Hepatocyte (in vitro differentiated cells): ENCODE measurements around the gene COL5A2. TPM values are rescaled to one million over a fixed set of nuclear protein-coding genes. Genes with fewer than 3 reads are reported as not detected.

Experiments
- DNase-seq: peaks from one replicate; pipeline ENCODE4 v3.0.0-alpha.2; 2016; ENCODE audit warnings: low spot score
- H2AFZ ChIP-seq: fragments of 200-600 bp; sonication (generic); 2 replicates; pipeline ENCODE4 v1.6.0; 2016; ENCODE audit warnings: antibody characterized with exemption, mild to moderate bottlenecking
- H3K27ac ChIP-seq: fragments of 200-600 bp; sonication (generic); 2 replicates; pipeline ENCODE4 v1.5.1; 2016; ENCODE audit warnings: mild to moderate bottlenecking
- H3K27me3 ChIP-seq: fragments of 200-600 bp; sonication (generic); 2 replicates; pipeline ENCODE4 v1.6.1; 2016
- H3K36me3 ChIP-seq: fragments of 200-600 bp; sonication (generic); replicated peaks from 2 replicates; pipeline ENCODE4 v1.5.1; 2016; ENCODE audit warnings: low read depth; ENCODE audit not compliant: insufficient read depth
- H3K4me1 ChIP-seq: fragments of 200-600 bp; sonication (generic); 2 replicates; pipeline ENCODE4 v1.5.1; 2016; ENCODE audit warnings: mild to moderate bottlenecking, moderate library complexity; ENCODE audit not compliant: insufficient read depth
- H3K4me2 ChIP-seq: fragments of 200-600 bp; sonication (generic); 2 replicates; pipeline ENCODE4 v1.6.0; 2016
- H3K4me3 ChIP-seq: fragments of 200-600 bp; sonication (generic); 2 replicates; pipeline ENCODE4 v1.5.1; 2016; ENCODE audit warnings: mild to moderate bottlenecking
- H3K79me2 ChIP-seq: fragments of 200-600 bp; sonication (generic); 2 replicates; pipeline ENCODE4 v1.6.0; 2017; ENCODE audit warnings: mild to moderate bottlenecking
- H3K9me2 ChIP-seq: fragments of 200-600 bp; sonication (generic); replicated peaks from 2 replicates; pipeline ENCODE4 v1.6.0; 2017; ENCODE audit warnings: mild to moderate bottlenecking; ENCODE audit not compliant: insufficient read depth
- H3K9me3 ChIP-seq: fragments of 200-600 bp; sonication (generic); 2 replicates; pipeline ENCODE4 v1.5.1; 2016; ENCODE audit warnings: low read depth, mild to moderate bottlenecking
- H4K20me1 ChIP-seq: fragments of 200-600 bp; sonication (generic); 2 replicates; pipeline ENCODE4 v1.6.0; 2016; ENCODE audit warnings: mild to moderate bottlenecking; ENCODE audit not compliant: insufficient read depth, poor library complexity, severe bottlenecking
- CTCF ChIP-seq: fragments of 200-600 bp; sonication (generic); IDR thresholded peaks from 2 replicates; pipeline ENCODE4 v1.5.1; 2016; ENCODE audit warnings: antibody characterized with exemption, mild to moderate bottlenecking; ENCODE audit not compliant: poor library complexity
- EZH2 ChIP-seq: fragments of 200-600 bp; sonication (generic); IDR thresholded peaks from 2 replicates; pipeline ENCODE4 v1.6.1; 2016; ENCODE audit warnings: antibody characterized with exemption, mild to moderate bottlenecking, borderline replicate concordance
- EZH2phosphoT487 ChIP-seq: fragments of 200-600 bp; sonication (generic); IDR thresholded peaks from one replicate; pipeline ENCODE4 v1.6.1; 2018; ENCODE audit warnings: antibody characterized with exemption, mild to moderate bottlenecking, low read depth, moderate library complexity; ENCODE audit not compliant: unreplicated experiment, severe bottlenecking
- WGBS: methylation state at CpG from one replicate; pipeline ENCODE4 v1.1.6; 2016; ENCODE audit warnings: low lambda C conversion rate; ENCODE audit errors: missing lambda C conversion rate; 5-methylcytosine and 5-hydroxymethylcytosine counted together
- polyA plus RNA-seq: library from polyadenylated mRNA; unstranded; fragments of >200 nt; fragmentation: Nextera tagmentation; extraction: Ambion mirVana; gene quantifications from 2 replicates; pipeline ENCODE4 v1.2.1, GENCODE V29; 2016
- total RNA-seq: library from RNA; depleted of rRNA; stranded (reverse); fragments of >200 nt; gene quantifications from 2 replicates; pipeline ENCODE4 v1.2.3, GENCODE V29; 2014

COL5A2 gene
- total and polyA plus RNA-seq, 2 experiments from 2014 or later = 137 to 406 TPM

- H4K20me1 ChIP-seq = peaks cover 6% of the 10 kb centered on the region
- H3K27ac ChIP-seq = no peak overlapping the region
- DNase-seq = no peak
- peaks cover 92% of the 10 kb centered on the region for H3K79me2 ChIP-seq
- H3K9me2 ChIP-seq = no peaks in the 10 kb centered on the region
- H3K36me3 ChIP-seq = no peaks in the 10 kb centered on the region
- H3K4me1 ChIP-seq = peaks cover 7% of the 10 kb centered on the region
- no peak for TF ChIP-seq CTCF
- TF ChIP-seq EZH2 = no peak
- H3K4me3 ChIP-seq = no peak overlapping the region
- no peak overlapping the region for H3K4me2 ChIP-seq
- no peaks in the 10 kb centered on the region for H3K9me3 ChIP-seq
- no peak overlapping the region for H2AFZ ChIP-seq
- 83% methylated on average over 2 of the region's 2 CpGs for WGBS
- no peaks in the 10 kb centered on the region for H3K27me3 ChIP-seq
These were observed 32.2 kb downstream of the COL5A2 start for GRCh38 chr2:189147361-189147760.

GRCh38 chr2:189146553-189146952 lies 33.0 kb downstream of the COL5A2 start:
- H3K27me3 ChIP-seq = no peaks in the 10 kb centered on the region
- no peak overlapping the region for H3K4me3 ChIP-seq
- H3K36me3 ChIP-seq = no peaks in the 10 kb centered on the region
- peaks cover 7% of the 10 kb centered on the region for H4K20me1 ChIP-seq
- no peak overlapping the region for H3K27ac ChIP-seq
- WGBS = 41% methylated on average over 2 of the region's 2 CpGs
- DNase-seq = no peak
- H3K4me2 ChIP-seq = no peak overlapping the region
- H2AFZ ChIP-seq = no peak overlapping the region
- H3K4me1 ChIP-seq = peaks cover 5% of the 10 kb centered on the region
- H3K9me3 ChIP-seq = no peaks in the 10 kb centered on the region
- no peaks in the 10 kb centered on the region for H3K9me2 ChIP-seq
- H3K79me2 ChIP-seq = peaks cover 89% of the 10 kb centered on the region
- TF ChIP-seq EZH2 (no peak), CTCF (no peak), EZH2phosphoT487 (no peak)

GRCh38 chr2:189144700-189145211 lies 34.8 kb downstream of the COL5A2 start:
- no peak overlapping the region for H3K4me3 ChIP-seq
- H3K27ac ChIP-seq = no peak overlapping the region
- H3K36me3 ChIP-seq = no peaks in the 10 kb centered on the region
- no peak for TF ChIP-seq CTCF
- no peak for TF ChIP-seq EZH2
- no peak for TF ChIP-seq EZH2phosphoT487
- no peak overlapping the region for H3K4me2 ChIP-seq
- peaks cover 15% of the 10 kb centered on the region for H4K20me1 ChIP-seq
- H3K9me3 ChIP-seq = no peaks in the 10 kb centered on the region
- peaks cover 90% of the 10 kb centered on the region for H3K79me2 ChIP-seq
- no peaks in the 10 kb centered on the region for H3K9me2 ChIP-seq
- H3K4me1 ChIP-seq = no peaks in the 10 kb centered on the region
- WGBS = 88% methylated on average over 3 of the region's 3 CpGs
- H3K27me3 ChIP-seq = no peaks in the 10 kb centered on the region
- no peak for DNase-seq
- no peak overlapping the region for H2AFZ ChIP-seq

- Histone ChIP-seq H3K79me2 (peaks cover 90% of the 10 kb centered on the region), H4K20me1 (peaks cover 12% of the 10 kb centered on the region), H3K27ac (peak overlapping the region; percentile 38), H3K4me3 (no peak overlapping the region), H3K9me2 (no peaks in the 10 kb centered on the region), H2AFZ (no peak overlapping the region), H3K27me3 (no peaks in the 10 kb centered on the region), H3K36me3 (no peaks in the 10 kb centered on the region), H3K9me3 (no peaks in the 10 kb centered on the region), H3K4me2 (no peak overlapping the region), H3K4me1 (no peaks in the 10 kb centered on the region)
- no peak for TF ChIP-seq CTCF
- TF ChIP-seq EZH2 = no peak
- TF ChIP-seq EZH2phosphoT487 = no peak
- DNase-seq = peak; percentile 19
- WGBS = 45% methylated on average over 2 of the region's 2 CpGs
These were observed 35.6 kb downstream of the COL5A2 start for GRCh38 chr2:189143925-189144324.
